Fibroblast of skin of left biceps (primary cell): ENCODE results near the gene TACSTD2.
A peak's percentile ranks its signal among the peaks of the same experiment; 100 is the strongest.
"Not testable (repeated sequence)": the region's sequence is repeated elsewhere in the genome, so short reads cannot be mapped to it uniquely, and the experiment has no call there.

Experiments
- DNase-seq, 2 experiments: peaks; one replicate each; pipeline ENCODE4 v3.0.0-alpha.2; 2013; ENCODE audit warnings: low read depth in 2 of 2

Gene TACSTD2

DNA sequence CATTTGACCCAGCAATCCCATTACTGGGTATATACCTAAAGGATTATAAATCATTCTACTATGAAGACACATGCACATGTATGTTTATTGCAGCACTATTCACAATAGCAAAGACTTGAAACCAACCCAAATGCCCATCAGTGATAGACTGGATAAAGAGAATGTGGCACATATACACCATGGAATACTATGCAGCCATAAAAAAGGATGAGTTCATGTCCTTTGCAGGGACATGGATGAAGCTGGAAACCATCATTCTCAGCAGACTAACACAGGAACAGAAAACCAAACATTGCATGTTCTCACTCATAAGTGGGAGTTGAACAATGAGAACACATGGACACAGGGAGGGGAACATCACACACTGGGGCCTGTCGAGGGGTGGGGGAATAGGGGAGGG lies 13.3 kb downstream of the TACSTD2 start:
- not testable (repeated sequence) for DNase-seq

DNA sequence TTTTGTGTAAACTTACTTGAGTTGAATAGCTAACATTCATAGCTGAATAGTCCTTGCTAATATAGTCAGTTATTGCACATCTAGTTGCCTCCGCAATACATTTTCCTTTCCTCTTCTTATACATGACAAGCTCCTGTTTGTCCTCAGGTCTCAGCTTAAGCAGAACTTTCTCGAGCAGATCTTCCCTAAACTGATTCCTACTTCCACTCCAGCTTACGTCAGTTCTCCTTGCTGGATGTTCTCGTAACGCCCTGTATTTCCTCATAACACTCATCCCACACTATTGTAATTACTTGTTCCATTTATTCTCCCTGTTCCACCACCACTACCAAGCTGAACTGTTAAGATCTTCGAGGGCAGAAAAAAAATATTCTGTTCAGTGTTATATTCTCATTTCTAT lies 15.4 kb downstream of the TACSTD2 start:
- DNase-seq: no peak

DNA sequence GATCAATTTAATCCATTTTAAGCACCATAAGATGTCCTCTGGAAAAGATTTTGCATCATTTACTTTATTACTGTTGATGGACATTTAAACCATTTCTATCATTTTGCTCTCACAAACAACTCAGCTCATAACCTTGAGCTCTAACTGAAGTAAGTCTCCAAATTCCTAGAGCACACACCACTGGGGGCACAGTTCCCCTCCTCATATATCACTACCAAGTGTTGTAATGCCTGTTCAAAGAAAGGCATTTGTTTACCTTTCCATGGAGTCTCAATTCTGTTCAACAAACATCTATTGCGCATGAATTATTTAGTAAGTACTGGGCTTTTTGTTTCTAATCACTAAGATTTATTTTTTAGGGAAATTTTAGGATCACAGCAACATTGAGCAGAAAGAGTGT lies 21.7 kb downstream of the TACSTD2 start:
- DNase-seq: no peak

DNA sequence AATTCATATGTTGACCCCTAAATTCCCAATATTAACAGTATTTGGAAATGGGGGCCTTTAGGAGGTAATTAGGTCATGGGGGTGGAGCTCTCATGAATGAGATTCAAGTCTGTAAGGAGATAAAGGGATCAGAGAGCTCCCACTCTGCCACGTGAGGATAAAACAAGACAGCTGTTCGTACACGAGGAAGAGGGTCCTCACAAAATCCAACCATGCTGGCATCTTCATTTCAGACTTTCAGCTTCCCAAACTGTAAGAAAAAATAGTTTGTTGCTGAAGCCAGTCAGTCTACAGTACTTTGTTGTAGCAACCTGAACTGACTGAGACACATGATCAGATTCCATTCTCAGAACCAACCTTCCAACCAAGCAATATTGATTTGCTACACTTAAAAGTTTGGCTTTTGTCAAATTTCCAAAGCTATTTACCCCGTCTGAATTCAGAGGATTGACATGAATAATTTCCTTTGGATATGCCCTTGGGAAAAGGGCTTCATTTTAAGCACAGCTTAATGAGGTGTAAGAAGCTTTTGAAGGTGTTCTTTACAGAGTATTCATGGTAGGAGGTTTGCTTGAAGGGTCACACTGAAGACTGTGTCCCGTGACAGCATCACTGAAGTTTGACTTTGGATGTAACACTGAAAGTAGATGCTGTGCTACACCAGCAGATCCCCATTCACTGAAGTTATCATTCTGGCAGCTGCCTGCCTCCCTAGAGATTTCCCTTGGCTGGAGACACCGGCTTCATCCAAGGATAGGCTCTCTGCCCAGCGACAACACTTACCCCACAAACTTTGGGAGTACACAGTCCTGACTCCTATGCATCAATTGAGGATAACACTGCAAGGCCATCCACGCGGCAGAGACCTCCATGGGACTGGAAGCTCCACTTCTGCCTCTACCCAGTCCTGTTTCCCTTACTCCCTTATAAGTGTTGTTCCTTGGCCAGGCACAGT lies 25.6 kb downstream of the TACSTD2 start:
- DNase-seq: no peak

DNA sequence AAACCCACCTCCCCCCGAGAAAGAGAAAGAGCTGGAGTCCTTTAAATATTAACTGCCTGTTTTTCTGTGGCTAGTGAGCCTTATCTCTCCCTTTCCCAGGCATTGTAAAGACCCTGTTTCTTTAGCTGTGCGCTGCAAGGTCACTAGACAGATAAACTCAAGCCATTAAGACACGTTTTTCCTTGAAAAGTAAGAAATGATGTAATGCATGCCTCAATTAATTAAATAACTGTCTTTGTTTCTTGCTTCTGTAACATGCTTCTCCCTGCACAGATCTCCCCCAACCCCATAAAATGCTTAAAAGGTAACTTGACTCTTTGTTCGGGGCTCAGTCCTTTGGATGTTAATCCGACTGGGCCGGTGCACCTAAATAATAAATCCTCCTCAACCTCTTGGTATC lies 27.8 kb downstream of the TACSTD2 start:
- DNase-seq: not testable (repeated sequence)

DNA sequence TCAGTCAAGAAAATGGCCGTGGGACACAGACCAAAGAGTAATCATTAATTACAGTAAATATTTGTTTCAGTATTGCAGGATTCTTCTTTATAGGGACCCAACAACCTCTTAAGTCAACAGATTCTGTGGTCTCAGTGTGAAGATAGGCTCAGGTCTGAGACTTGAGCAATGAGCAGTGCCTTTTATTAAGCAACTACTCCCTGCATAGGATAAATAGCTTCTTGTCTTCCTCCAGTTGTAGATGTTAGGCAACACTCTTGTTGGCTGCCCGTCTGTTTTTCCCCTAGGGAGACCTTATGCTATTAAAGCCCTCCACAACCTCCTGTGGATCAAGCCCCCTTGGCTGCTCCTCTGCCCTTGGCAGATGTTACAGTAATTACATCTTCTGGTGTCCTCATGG lies 28.7 kb downstream of the TACSTD2 start:
- DNase-seq: no peak

DNA sequence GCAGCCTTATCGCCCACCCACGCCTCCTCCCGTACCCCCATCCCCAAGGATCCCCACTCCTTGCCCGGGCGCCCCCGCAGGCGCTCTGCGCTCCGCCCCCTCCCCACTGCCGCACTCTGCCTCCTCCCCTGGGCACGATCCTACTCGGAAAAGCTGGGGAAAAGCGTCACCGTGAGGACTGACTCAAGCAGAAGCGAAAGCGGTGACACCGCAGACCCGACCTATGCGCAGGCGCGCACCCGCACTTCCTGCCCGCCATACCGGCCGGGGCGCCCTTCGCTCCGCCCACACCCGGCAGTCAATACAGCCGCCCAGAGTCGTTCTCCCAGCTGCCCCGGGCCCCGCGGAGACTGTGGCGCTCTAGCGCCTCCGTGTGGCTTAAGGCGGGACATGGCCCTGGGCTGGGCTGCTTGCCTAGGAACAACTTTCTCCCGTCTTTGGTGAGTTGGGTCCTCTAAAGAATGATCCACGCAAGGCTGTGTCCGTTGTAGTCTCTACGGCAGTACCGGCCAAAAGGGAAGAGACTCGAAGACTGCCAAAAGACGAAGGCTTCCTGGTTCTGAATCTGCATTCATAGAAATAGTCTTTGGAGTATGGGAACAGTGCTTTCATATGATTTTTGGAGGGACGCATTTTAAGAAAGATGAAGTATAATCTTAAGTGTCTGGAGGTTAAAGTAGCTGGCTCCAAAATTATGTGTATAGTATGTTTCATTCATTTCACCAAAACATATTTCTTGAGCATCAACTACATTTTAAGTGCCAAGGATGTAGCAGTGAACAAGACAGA lies 30.3 kb downstream of the TACSTD2 start, which contains the start of gene OMA1:
Gene OMA1, minus strand, starts transcription at position 207 of the 789 bp plus-strand sequence. CDS start 7,432 bp downstream, outside the sequence.
- DNase-seq: peak; percentile 89 to 91

DNA sequence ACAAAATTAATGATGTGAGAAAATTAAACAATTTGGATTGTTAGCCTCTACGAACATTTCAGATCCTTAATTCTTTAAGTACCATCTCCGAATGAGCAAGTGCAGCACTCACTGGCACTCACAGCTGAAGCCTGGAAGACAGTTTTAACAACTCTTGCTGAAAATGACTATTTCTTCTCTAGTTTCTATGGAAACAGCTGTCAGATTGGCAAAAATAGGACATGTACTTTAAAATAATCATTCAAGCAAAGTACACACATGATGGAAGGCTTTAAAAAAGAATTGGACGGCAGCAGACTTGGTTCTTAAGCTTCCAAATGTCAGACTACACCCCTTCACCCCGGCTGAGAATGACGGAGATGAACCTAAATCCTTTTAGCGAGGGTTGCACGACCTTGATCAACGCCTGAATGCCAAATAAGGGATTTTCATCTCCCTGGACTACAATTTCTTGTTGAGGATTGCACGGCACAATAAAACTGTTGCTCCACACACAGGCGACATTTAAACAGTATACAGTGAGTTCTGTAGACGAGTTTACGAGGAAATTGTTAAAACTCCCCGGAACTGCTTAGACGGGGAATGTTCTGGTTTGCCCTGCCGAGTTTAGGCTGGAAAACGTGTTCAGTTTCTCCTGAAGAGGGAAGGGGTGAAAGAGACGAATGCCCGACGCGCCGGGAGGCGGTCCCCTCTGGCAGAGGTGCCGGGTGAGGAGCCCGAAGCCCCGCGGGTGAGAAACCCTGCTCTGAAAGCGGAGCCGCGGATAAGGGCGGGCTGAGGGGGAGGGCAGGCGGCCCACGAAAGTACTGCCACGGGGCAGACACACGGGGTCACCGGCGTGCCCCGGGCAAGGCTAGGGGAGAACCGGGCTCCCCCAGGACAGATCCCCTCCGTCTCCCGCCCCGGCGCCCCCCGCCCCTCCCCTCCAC lies 31.2 kb downstream of the TACSTD2 start:
- peak; percentile 32 to 33 for DNase-seq

DNA sequence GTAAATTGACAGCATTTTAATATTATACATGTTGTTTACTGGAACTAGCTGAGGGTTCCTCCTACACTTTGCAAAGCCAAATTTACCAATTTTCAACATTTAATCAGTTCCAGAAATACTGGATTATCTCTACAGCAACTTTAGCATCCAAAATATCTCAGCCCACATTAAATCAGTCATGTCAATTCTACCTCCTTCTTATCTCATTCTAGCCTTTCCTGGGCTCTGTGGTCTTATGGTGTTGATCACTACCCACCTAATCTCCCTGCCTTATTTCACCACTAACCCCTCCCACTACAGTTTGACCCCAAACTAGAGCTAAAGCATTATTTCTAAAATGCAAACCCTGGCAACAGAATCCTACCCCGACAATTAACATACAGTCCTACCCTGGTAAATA lies 33.8 kb downstream of the TACSTD2 start:
- DNase-seq: no peak

DNA sequence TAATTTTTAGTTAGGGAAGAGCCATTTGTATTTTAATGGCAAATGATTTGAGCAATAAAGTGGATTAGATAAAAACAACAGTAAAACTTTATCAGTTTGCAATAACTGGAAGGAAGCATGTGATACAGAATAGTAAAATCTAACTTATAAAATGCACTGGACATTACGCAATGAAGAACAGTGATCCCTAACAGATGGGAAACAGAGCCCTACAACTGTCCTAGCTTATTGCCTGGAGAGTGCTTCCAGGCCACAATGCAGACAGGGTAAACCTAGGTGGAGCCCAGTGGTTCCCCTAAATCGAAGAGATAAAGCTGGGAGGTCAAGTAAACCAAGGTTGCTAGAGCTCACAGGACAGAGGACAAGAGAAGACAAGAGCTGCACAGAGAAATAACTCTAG lies 37.5 kb downstream of the TACSTD2 start:
- no peak for DNase-seq

DNA sequence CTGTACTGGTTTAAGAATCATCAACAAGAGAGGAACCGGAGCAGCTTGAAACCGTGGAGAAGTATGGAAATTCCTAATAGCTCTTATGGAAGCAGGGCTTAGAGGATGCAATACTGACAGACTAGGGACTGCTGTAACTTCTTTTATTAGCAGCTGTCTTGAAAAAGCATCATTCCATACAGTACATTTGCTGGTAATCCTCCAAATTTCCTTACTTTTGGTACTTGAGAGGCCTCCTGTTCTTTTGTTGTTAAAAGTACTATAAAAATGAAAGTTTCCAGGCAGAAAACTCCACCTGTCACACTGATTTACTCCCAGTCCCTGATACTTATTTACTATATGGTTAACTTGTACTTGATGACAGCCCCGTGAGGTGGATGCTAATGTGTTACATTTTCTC lies 38.2 kb downstream of the TACSTD2 start:
- DNase-seq: no peak

DNA sequence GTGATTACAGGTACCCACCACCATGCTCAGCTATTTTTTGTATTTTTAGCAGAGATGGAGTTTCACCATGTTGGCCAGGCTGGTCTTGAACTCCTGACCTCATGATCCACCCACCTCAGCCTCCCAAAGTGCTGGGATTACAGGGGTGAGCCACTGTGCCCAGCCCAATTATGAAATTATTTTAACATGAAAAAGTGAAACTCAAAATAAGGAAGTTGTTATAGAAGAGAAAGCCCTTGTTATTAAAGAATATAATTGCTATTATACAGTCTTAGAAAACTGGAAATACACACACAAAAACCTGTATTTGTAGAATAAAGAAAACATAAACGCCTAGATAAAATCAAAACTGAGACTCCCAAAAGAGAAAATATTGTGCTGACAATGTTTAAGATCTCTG lies 45.2 kb downstream of the TACSTD2 start:
- not testable (repeated sequence) for DNase-seq

DNA sequence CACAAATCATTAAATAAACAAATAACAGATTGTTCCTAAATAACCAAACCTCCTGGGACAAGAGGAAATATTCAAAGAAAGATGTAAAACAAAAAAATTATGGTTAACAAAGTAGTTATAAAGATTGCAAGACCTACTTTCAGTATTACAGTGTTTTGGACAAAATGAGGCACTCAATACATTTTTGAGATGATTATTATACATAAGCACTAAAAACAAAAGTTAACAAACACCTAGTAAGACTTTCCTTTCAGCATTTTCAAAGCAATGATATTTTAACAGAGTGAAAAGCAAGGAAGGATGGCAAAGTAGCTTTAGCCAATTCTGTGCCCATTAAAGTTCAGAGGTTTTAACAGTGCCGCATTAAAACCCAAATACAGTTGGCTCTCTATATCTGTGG lies 47.8 kb downstream of the TACSTD2 start:
- no peak for DNase-seq

DNA sequence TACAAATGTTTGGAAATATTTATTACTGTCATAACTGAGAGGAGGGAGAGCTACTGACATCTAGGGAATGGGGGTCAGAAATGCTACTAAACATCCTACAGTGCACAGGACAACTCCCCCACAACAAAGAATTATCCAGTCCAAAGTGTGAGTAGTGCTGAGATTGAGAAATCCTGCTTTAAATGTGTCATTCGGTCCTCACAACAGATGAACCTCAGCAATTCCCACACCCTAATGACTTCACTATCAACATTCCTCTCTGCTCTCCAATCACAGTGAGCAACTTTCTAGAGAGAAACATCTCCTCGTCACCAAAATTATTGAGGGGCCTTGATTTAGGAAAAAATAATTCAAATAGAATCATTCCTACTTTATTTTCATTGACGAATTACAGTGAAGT lies 48.5 kb downstream of the TACSTD2 start:
- DNase-seq: peak; percentile 10 to 15
